SH-SY5Y (cell line): ENCODE measurements around the gene CPNE9.

Experiments
- GATA2 ChIP-seq: IDR thresholded peaks from 2 replicates; pipeline ENCODE4 v1.6.1; 2011; ENCODE audit warnings: mild to moderate bottlenecking, low read depth, low read length
- GATA3 ChIP-seq: IDR thresholded peaks from 2 replicates; pipeline ENCODE4 v1.6.1; 2011; ENCODE audit warnings: low read depth, mild to moderate bottlenecking, low read length, moderate library complexity

DNA sequence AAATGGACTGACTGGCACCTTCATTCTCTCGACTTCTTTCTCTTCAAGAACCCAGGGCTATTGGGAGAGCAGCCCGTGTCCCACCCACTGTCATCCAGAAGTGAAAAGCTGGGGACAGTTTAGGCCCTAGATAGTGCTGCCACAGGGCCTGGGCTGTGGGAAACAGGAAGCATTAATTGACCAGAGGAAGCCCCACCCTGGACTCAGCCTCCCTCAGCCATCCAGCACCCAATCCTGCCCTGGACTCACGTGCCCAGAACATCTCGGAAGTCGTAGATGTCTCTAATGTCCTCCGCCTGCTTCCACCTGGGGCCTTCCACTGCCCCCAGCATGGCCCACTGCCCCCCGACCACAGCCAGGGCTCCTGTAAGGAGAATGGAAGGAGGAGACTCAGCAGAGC, 63.8 kb downstream of the CPNE9 start:
- no peak for TF ChIP-seq GATA2
- TF ChIP-seq GATA3, result no peak
